GM10248 (cell line): ENCODE data around the gene THOC7.

ENCODE experiments used
- CTCF ChIA-PET: fragments of 300-600 bp; sonication (Branson Sonifier 250); formaldehyde crosslinking; extraction: SDS; loops from one replicate; lab custom pipeline; 2021; ENCODE audit warnings: antibody characterized with exemption; lab: Yijun Ruan, JAX
- POLR2A ChIA-PET: fragments of 350-650 bp; sonication (Branson Sonifier 250); formaldehyde crosslinking; extraction: SDS; loops from one replicate; lab custom pipeline; 2020; ENCODE audit warnings: antibody characterized with exemption; lab: Yijun Ruan, JAX
- DNase-seq: peaks from one replicate; pipeline ENCODE4 v3.0.0; 2012; ENCODE audit errors: extremely low spot score
- TF ChIP-seq, protein P1 (sequence below): IDR thresholded peaks from 2 replicates; pipeline ENCODE4 v1.5.1; 2012; ENCODE audit warnings: mild to moderate bottlenecking, low read depth; ENCODE audit errors: extremely low read depth, missing control alignments, control extremely low read depth

THOC7 gene

DNA sequence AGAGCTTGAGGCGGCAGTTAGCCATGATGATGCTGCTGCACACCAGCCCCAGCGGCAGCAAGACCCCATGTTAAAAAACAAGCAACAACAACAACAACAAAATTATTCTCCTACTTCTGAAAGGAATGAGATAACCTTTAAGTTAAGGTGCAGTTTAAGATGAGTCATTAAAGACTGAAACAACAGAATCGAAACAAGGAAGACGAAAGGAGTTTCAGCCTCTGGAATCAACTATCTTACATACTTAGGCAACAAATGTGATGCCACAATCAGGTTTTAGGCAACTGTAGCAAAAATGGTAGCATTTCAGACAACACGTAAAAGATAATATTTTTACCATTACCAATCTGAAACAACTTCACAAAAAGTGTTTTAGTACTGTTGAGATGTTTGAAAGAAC lies 36.4 kb upstream of the THOC7 start:
- ChIA-PET CTCF (interaction anchor here (1.0 to 2.6 kb wide), 4 partner anchors 10 to 63 kb away, joined by 3 to 9 read pairs (median 5); partner anchors contain the start of gene SCAANT1), POLR2A (no interaction called here)
- DNase-seq = no peak
- TF ChIP-seq, protein P1, sequence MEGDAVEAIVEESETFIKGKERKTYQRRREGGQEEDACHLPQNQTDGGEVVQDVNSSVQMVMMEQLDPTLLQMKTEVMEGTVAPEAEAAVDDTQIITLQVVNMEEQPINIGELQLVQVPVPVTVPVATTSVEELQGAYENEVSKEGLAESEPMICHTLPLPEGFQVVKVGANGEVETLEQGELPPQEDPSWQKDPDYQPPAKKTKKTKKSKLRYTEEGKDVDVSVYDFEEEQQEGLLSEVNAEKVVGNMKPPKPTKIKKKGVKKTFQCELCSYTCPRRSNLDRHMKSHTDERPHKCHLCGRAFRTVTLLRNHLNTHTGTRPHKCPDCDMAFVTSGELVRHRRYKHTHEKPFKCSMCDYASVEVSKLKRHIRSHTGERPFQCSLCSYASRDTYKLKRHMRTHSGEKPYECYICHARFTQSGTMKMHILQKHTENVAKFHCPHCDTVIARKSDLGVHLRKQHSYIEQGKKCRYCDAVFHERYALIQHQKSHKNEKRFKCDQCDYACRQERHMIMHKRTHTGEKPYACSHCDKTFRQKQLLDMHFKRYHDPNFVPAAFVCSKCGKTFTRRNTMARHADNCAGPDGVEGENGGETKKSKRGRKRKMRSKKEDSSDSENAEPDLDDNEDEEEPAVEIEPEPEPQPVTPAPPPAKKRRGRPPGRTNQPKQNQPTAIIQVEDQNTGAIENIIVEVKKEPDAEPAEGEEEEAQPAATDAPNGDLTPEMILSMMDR = no peak

DNA sequence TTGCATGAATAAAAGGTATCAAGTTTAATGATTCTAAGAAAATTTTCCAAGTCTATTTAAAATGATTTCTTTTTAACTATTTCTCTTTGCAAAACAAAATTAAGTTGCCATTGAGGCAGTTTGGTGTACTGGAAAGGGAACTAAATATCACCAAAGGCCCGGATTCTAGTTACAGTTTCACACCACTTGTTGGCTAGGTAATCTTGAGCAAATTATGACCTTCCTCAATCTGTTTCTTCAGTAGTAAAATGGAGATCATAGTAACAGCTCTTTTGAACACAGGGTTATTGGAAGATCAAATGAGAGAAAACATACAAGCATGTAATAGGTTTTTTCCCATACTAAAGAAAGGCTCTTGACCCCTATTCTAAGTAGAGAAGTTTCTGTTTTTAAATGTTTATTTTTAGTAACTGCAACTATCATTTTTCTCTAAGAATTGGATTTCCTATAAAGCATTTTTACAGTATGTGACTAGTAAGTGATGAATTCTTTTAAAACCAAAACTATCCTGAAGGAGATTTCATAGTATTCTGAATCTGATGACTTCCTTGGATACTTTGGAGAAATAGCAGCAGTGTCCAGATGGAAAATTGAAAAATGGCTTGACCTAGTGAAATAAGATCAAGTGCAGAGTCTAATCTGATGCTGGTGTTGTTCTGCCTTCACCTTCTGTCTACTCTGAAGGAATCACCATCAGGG lies 32.9 kb upstream of the THOC7 start:
- TF ChIP-seq, protein P1 = no peak
- ChIA-PET CTCF (interaction anchor here (1.7 kb wide), 1 partner anchor 11 kb away, joined by 3 read pairs; no protein-coding TSS in a partner anchor), POLR2A (no interaction called here)
- no peak for DNase-seq

DNA sequence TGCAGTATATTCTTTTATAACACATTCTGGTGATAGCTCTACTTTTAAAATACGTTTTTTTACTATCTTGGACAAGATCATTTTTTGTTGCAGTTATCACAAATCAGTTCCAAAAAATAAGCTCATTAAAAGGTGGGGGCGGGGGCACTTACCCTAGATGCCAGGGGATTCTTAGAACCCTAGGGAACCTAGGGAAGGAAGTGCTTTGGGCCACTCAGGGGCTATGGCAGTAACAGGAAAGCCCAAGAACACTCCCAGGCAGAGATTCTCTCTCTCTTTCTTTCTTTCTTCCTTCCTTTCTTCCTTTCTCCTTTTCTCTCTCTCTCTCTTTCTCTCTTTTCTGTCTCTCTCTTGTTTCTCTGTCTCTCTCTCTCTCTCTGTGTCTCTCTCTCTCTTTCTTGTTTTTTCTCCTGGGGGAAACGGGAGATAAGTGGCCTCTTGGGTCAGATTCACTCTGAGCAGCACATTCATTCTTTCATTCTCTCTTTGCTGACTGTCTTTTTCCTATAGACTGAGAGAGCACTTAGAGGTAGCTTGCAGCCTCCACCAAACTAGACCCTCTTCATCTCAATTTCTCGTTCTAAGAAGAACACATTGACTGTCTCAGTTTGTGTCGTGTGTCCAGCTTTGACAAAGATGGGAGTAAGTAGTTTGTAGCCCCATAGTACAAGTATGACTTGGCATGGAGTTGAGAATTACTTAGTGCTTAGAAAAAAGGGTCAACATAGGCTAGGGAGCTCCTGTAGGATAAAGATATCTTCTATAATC lies 32.0 kb upstream of the THOC7 start:
- TF ChIP-seq, protein P1 = no peak
- POLR2A ChIA-PET = no interaction called here
- no peak for DNase-seq
- CTCF ChIA-PET = interaction anchor here (1.1 to 1.7 kb wide), 4 partner anchors 9 to 97 kb away, joined by 3 to 5 read pairs (median 3); no protein-coding TSS in a partner anchor

DNA sequence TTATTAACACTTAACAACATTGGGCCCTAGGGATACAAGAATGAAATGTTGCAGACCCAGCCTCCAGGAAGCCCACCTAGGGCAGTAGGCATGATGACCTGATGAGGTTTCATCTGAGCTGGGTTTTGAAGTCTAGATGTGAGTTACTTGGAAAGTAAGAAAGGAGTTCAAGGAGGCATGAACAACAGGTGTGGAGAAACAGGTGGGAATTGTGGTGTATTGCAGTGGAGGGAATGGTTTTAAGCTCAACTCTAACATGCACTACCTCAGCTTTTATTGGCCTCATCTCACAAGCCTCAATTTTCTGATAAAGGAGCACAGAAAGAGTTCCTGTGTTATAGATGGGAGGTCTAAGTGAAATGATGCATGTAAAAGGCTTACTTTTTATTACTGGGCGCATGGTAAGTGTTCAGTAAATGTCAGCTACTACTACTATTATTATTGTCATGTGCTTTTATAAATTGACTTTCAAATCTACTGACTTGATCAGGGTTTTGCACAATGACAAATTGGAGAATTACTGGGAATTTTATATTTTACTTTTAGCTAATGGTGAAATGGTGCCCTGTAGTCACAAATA lies 29.3 kb upstream of the THOC7 start:
- TF ChIP-seq, protein P1 = no peak
- POLR2A ChIA-PET = no interaction called here
- CTCF ChIA-PET = interaction anchor here (1.1 to 2.7 kb wide), 8 partner anchors 9 to 69 kb away, joined by 3 to 8 read pairs (median 3); no protein-coding TSS in a partner anchor
- DNase-seq = no peak

DNA sequence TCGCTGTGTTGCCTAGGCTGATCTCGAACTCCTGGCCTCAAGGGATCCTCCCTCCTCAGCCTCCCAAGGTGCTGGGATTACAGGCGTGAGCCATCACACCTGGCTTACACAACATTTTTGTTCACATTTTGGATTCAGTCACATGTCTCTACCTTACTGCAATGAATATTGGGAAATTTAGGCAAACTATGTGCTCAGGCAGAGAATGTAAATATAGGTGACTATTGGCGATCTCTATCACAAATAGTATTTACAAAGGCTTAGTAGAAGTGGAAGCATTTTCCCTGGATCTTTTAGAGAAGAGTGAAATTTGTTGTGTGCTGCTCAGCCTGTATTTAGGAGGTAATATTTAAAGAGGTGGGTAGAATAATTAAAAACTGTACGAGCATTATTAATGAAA lies 27.9 kb upstream of the THOC7 start:
- DNase-seq = no peak
- TF ChIP-seq, protein P1 = no peak
- ChIA-PET CTCF (no interaction called here), POLR2A (no interaction called here)

DNA sequence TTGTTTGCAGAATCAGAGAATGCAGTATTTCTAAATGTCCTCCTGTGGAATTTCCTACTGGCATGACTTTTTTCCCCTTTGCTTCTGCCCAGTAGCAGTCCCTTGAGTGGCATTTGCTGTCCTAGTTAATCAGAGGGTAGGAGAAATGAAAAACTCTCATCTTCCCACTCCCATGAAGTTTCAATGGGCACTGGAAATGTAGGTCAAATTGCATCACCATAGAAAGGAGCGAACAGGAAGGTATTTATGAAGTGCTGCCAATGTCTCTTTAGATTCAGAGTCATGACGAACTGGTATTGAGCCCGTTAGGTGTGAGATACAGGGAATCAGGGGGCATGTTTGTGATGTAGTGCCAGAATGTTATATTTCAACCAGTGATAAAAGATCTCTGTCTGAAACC lies 23.3 kb upstream of the THOC7 start:
- ChIA-PET POLR2A (no interaction called here), CTCF (interaction anchor here (1.1 to 2.4 kb wide), 3 partner anchors 8 to 20 kb away, joined by 3 to 7 read pairs (median 3); no protein-coding TSS in a partner anchor)
- no peak for DNase-seq
- TF ChIP-seq, protein P1 = no peak
